GM12874 (cell line): ENCODE measurements around the gene NXPH3.

ENCODE experiments used
- TF ChIP-seq, protein P1 (sequence below): IDR thresholded peaks from 2 replicates; pipeline ENCODE4 v1.5.1; 2011; ENCODE audit warnings: low read depth, mild to moderate bottlenecking, control low read depth, low read length, moderate library complexity; ENCODE audit not compliant: insufficient read depth

The NXPH3 gene

DNA sequence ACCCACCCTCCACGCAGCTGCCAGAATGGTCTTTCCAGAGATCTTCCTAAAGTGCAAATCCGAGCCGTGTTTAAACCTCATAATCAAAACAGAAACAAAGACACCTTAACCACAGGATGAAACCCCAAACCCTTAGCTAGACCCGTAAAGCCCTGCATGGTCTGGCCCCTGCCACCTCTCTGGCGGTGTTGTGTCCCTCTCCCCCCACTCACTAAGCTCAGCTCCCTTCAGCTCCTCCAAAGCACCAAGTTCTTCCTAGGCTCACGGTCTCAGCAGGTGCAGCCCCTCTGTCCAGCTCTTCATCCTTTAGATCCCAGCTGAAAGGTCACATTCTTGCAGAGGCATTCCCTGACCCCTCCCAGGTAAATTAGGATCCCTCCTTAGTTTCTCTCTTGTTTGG, 4.4 kb upstream of the NXPH3 start:
- TF ChIP-seq, protein P1, sequence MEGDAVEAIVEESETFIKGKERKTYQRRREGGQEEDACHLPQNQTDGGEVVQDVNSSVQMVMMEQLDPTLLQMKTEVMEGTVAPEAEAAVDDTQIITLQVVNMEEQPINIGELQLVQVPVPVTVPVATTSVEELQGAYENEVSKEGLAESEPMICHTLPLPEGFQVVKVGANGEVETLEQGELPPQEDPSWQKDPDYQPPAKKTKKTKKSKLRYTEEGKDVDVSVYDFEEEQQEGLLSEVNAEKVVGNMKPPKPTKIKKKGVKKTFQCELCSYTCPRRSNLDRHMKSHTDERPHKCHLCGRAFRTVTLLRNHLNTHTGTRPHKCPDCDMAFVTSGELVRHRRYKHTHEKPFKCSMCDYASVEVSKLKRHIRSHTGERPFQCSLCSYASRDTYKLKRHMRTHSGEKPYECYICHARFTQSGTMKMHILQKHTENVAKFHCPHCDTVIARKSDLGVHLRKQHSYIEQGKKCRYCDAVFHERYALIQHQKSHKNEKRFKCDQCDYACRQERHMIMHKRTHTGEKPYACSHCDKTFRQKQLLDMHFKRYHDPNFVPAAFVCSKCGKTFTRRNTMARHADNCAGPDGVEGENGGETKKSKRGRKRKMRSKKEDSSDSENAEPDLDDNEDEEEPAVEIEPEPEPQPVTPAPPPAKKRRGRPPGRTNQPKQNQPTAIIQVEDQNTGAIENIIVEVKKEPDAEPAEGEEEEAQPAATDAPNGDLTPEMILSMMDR, result no peak

DNA sequence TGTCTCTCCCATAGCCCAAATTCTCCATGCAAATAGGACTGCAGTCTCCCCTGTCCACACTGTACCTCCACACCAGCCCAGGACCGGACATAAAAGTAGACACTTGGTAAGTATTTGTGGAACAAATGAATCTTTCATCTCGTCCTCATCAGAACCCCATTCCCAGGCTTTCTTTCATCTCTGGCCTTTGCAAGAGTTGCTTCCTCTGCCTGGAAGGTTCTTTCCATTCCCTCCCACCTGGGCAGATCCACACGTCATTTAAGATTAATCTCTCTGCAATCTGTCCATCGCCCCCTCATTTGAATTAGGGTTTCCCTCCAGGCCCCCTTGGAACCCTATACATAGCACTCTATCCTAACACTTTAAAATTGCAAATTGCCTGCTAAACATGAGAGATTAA, 3.9 kb upstream of the NXPH3 start:
- TF ChIP-seq, protein P1, result no peak

DNA sequence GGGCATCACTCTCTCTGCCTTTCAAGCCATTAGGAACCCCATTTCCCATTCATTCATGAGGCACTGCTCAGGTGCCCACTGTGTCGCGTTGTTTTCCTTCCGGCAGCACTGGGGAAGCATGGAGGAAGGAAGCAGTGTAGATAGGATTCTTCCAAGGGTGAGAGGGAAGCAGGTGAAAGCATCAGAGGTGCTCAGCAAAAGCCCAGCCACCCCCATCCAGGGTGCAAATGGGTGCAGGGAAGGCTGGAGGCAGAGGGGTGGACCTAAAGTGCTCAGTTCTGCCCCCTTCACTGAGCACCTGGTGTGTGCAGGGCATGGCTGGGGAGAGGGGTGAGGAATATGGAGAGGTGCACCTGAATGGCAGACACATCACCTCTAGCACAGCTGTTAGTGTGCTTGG, 3.4 kb upstream of the NXPH3 start:
- TF ChIP-seq, protein P1, result no peak

DNA sequence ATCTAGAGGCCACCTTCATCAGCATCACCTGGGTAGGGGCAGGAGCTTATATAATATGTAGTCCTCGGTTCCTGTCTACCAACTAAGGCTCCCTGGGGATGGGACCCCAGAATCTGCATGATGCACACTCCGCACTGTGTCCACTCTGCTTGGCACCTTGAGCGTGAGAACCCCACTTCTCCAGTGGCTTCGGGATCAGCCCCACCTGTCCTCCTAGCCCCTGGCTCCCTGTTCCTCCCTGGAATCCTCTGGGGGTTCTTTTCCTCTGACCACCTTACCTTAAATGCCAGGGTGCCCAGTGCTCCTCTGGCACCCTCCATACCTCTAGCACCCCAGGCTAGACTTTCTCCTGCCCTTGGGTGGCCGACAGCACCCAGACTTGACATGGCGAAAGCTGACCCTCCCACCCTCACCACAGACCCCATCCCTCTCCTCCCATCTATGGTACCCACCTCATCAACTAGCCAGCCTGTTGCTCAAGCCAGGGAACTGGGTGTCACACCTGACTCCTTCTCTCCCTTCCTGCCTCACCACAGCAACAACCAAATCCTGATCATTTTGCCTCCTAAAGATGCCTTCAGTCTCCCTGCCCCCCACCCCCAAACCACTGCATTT, 2.8 kb upstream of the NXPH3 start:
- TF ChIP-seq, protein P1, result no peak

DNA sequence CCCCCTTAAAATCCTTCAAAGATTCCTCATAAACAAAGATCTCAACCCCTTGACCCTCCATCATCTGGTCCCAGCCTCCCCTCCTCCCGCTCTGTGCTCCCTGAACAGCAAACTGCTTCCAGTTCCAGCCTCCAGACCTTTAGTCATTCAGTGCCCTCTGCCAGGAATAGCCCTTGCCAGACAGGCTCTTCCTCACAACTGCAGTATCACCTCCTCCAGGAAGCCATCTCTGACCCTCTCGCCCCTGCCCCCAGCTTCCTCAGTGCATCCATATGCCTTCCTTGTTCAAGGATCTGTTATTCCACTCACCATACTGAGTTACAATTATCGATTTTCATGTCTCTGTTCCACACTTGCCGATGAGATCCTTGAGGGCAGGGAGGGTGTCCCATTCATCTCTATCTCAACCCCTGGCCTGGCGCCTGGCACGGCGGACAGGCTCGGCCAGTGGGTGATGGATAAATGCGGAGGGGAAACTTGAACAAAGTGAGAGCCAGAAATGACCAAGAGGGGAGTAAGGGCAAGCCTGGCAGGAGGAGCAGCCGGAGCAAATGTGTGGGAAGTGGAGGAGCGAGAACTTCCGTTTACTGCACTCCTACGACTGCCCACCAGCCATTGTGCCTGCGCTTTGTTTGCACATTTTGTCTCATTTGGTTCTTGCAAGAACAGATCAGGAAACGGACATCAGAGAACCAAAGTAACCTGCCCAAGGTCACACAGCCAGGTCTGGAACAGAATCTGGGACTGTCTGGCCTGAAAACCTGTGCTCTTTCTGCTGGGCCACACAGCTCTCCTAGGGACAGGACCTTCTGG, 2.0 kb upstream of the NXPH3 start:
- TF ChIP-seq, protein P1, result no peak

DNA sequence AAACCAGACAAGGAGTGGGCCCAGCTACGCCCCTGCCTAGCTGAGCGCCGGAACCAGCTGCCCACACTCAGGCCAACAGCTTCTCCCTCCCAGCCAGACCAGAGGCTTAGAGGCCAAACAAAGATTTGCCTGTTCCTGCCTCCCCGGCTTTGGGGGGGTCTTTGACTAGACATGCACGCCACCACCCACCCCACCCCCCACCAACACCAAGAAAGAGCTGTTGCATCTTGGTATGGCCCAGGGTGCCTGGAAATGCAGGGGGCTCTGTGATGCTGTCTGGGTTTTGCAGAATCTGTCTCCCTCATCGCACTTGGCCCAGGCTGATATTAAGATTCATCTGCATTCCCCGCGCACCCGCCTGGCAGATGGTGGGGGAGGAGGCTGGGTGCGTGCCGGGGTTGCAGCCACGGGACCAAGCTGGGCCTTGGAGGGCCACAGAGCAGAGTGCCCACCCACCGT, 1.3 kb upstream of the NXPH3 start:
- TF ChIP-seq, protein P1, result no peak

DNA sequence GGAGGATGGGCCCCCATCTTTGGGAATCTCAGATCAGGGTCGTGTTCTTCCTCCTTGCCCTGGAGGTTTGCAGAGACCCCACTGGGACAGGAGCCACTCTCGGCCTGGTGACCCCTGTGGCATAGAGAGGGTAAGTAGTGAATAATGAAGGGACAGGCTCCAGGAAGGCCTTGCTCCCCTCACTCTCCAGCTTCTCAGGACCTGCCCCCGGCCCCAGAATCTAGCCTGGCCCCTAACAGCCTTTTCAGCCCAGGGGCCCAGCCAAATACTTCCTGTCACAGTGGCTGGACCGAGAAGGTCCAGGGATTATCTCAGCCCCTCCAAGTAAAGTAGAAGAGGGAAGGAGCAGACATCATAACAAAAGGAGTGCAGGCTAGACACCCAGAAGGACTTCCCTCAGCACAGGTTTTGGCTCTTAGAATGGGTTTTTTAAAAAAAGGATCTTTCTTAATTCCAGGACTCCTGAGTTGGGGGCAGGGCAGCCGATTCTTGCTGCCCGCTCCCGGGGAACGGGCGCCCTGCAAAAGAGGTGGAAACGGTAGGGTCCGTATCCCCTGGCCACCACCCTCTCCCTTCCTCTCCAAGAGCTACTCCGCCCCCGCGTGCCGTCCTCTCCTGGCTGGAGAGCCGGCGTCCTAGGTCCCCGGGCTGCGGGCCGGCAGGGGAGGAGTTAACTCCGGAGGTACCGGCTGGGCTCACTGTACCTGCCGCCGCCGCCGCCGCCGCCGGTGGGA, 559 bp upstream of the NXPH3 start:
- TF ChIP-seq, protein P1, result no peak
